ENCODE measurements around the gene PLD1. TPM values are rescaled to one million over a fixed set of nuclear protein-coding genes. Genes with fewer than 3 reads are reported as not detected.

The PLD1 gene
- total RNA-seq, 4 donors from 2014 or later, result 49.0 to 66.0 (median 55.1) TPM

DNA sequence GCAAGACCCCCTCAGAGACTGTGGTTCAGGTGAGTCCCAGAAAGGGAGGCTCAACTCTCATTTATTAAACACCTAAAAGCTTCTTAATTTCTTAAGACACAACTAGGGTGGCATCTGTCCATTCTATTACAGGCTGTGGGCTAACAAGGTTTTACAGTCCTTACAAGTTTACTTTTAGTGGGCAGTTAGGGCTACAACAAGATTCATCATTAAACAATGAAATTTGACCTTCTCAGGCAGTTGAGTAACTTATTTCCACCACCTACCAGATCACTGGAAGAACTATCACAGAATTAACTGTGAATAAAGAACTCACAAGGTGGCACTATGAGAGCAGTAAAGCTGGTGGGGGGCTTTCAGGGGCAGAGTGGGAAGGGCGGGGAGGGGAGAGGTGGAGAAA, 132.6 kb downstream of the PLD1 start:
- TF ChIP-seq EP300 (IDR thresholded peaks at IDR 0.05), result no peak
- TF ChIP-seq, protein P1, sequence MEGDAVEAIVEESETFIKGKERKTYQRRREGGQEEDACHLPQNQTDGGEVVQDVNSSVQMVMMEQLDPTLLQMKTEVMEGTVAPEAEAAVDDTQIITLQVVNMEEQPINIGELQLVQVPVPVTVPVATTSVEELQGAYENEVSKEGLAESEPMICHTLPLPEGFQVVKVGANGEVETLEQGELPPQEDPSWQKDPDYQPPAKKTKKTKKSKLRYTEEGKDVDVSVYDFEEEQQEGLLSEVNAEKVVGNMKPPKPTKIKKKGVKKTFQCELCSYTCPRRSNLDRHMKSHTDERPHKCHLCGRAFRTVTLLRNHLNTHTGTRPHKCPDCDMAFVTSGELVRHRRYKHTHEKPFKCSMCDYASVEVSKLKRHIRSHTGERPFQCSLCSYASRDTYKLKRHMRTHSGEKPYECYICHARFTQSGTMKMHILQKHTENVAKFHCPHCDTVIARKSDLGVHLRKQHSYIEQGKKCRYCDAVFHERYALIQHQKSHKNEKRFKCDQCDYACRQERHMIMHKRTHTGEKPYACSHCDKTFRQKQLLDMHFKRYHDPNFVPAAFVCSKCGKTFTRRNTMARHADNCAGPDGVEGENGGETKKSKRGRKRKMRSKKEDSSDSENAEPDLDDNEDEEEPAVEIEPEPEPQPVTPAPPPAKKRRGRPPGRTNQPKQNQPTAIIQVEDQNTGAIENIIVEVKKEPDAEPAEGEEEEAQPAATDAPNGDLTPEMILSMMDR (IDR thresholded peaks at IDR 0.05), result no peak
- no peak for TF ChIP-seq POLR2AphosphoS5 (IDR thresholded peaks at IDR 0.05)
- H3K9me3 ChIP-seq, result no peaks in the 10 kb centered on the region
- DNase-seq (ENCODE audit: low spot score in 2 of 2), result no peak
- 85% methylated on average over 1 of the region's 1 CpG for WGBS
- H3K4me1 ChIP-seq, result no peaks in the 10 kb centered on the region
- no peak overlapping the region for H3K4me3 ChIP-seq
- peaks cover 21% of the 10 kb centered on the region for H3K36me3 ChIP-seq
- no peak overlapping the region for H3K27ac ChIP-seq
- no peaks in the 10 kb centered on the region for H3K27me3 ChIP-seq

DNA sequence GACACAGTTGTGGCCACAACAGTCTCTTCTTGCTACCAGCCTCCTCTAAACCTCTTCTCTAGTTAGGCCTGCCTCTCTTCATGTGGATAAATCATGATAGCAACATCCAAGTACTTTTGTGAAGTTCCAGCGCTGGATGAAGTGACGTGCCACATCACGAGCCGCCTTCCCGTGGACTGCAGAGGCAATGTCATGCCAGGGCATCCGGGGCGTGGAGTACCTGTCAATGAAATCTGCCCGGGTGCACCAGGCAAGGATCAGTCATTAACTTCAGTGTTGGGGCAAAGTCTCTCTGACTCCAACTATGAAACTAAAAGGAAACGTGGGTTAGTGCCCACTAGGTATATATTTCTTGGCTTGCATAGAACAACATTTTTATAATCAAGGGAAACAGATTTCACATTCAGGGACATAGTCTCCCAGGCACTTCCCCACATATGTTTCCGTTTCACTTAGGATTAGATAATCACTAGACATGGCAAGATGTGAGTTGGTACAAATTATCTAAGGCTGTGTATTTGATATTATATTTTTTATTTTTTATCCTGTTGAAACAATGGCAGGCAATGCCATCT, 133.6 kb downstream of the PLD1 start:
- 80% methylated on average over 10 of the region's 10 CpGs for WGBS
- Histone ChIP-seq H3K9me3 (no peaks in the 10 kb centered on the region), H3K4me1 (no peaks in the 10 kb centered on the region), H3K27me3 (no peaks in the 10 kb centered on the region), H3K27ac (no peak overlapping the region), H3K36me3 (peaks cover 31% of the 10 kb centered on the region), H3K4me3 (no peak overlapping the region)
- DNase-seq (ENCODE audit: low spot score in 2 of 2), result no peak
- TF ChIP-seq, protein P1 (IDR thresholded peaks at IDR 0.05), result no peak

DNA sequence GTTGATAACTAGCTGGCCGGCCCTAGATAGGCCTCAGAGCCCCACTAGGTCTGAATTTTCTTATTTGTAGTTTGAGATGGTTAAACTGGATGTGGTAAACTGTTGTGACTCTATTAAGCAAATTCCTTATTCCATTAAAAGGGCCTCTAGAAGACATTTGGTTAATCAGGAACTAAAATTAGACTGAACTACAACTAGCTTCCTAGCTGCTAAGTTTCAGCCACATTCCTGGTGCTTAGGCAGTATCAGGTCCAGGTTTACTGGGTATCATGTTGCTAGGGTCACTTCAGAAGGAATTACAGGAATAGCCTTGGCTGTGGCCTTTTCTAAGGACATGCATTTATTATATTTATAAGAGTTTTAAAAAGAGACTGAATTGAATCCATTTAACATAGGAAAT, 136.3 kb downstream of the PLD1 start:
- Histone ChIP-seq H3K27ac (no peak overlapping the region), H3K4me1 (no peaks in the 10 kb centered on the region), H3K4me3 (no peak overlapping the region), H3K36me3 (peaks cover 36% of the 10 kb centered on the region), H3K27me3 (no peaks in the 10 kb centered on the region), H3K9me3 (no peaks in the 10 kb centered on the region)
- WGBS, result 100% methylated on average over 1 of the region's 1 CpG
- no peak for DNase-seq (ENCODE audit: low spot score in 2 of 2)
- no peak for TF ChIP-seq EP300 (IDR thresholded peaks at IDR 0.05)
- no peak for TF ChIP-seq POLR2A (IDR thresholded peaks at IDR 0.05)
- no peak for TF ChIP-seq POLR2AphosphoS5 (IDR thresholded peaks at IDR 0.05)
- TF ChIP-seq, protein P1 (IDR thresholded peaks at IDR 0.05), result no peak

DNA sequence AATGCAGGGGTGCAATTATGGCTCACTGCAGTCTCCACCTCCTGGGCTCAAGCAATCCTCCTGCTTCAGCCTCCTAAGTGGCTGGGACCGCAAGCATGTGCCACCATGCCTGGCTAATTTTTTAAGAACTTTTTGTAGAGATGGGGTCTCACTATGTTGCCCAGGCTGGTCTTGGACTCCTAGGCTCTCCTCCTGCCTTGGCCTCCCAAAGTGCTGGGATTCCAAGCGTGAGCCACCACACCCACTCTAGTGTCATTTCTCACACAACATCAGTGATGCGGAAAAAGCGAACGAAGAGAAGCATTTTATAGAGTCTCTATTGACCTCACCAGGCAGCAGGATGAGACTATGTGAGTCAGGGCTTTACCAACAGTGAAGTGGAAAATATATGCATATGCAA, 137.7 kb downstream of the PLD1 start:
- 98% methylated on average over 5 of the region's 5 CpGs for WGBS
- DNase-seq (ENCODE audit: low spot score in 2 of 2), result no peak
- no peak overlapping the region for H3K4me3 ChIP-seq
- no peaks in the 10 kb centered on the region for H3K4me1 ChIP-seq
- H3K36me3 ChIP-seq, result peaks cover 41% of the 10 kb centered on the region
- TF ChIP-seq POLR2A (IDR thresholded peaks at IDR 0.05), result no peak
- TF ChIP-seq, protein P1 (IDR thresholded peaks at IDR 0.05), result no peak
- TF ChIP-seq POLR2AphosphoS5 (IDR thresholded peaks at IDR 0.05), result no peak
- TF ChIP-seq EP300 (IDR thresholded peaks at IDR 0.05), result no peak
- no peak overlapping the region for H3K27ac ChIP-seq
- no peaks in the 10 kb centered on the region for H3K27me3 ChIP-seq
- no peaks in the 10 kb centered on the region for H3K9me3 ChIP-seq

DNA sequence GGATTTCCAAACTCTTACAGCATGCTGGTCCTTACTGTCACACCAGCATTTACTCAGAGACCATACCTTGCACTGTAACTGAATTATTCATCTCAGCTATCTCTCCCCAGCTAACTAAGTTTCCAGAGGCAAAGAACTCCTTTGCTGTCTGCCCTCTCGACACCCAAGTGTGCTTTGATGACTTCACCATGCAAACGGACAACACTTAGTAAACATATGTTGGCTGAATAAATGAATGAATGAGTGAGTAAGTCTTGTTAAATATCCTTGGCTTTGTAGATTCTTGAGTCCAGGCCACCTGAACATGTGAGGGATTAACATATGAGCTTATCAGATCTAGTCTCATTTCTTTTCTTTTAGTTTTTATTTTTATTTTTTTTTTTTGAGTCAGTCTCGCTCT, 138.2 kb downstream of the PLD1 start:
- TF ChIP-seq POLR2A (IDR thresholded peaks at IDR 0.05) (no peak), EP300 (IDR thresholded peaks at IDR 0.05) (no peak), POLR2AphosphoS5 (IDR thresholded peaks at IDR 0.05) (no peak)
- TF ChIP-seq, protein P1 (IDR thresholded peaks at IDR 0.05), result no peak
- no peak overlapping the region for H3K4me3 ChIP-seq
- no peaks in the 10 kb centered on the region for H3K9me3 ChIP-seq
- no peaks in the 10 kb centered on the region for H3K4me1 ChIP-seq
- 82% methylated on average over 3 of the region's 3 CpGs for WGBS
- H3K27ac ChIP-seq, result no peak overlapping the region
- H3K36me3 ChIP-seq, result peaks cover 44% of the 10 kb centered on the region
- no peak for DNase-seq (ENCODE audit: low spot score in 2 of 2)
- H3K27me3 ChIP-seq, result no peaks in the 10 kb centered on the region
